AG04450 (cell line): ENCODE results near the gene STXBP6. TPM values are rescaled to one million over a fixed set of nuclear protein-coding genes. Genes with fewer than 3 reads are reported as not detected.
"Not testable (repeated sequence)": the region's sequence is repeated elsewhere in the genome, so short reads cannot be mapped to it uniquely, and the experiment has no call there.

Source experiments
- CTCF ChIA-PET: fragments of 300-600, 350-600 bp; formaldehyde crosslinking; extraction: SDS; loops from one replicate; lab custom pipeline; 2022; ENCODE audit warnings: antibody characterized with exemption, inconsistent platforms; lab: Charles Lee
- POLR2A ChIA-PET: fragments of 350-600 bp; formaldehyde crosslinking; extraction: SDS; loops from one replicate; lab custom pipeline; 2021; ENCODE audit warnings: antibody characterized with exemption, inconsistent platforms; lab: Yijun Ruan, JAX
- DNase-seq: peaks from one replicate; pipeline ENCODE4 v3.0.0-alpha.2; 2011; ENCODE audit warnings: low read depth, low spot score
- H3K27ac ChIP-seq: one replicate; pipeline ENCODE4 v1.5.1; 2012; ENCODE audit warnings: low read depth, low read length, control low read depth
- H3K27me3 ChIP-seq: one replicate; pipeline ENCODE4 v1.6.0; 2012; ENCODE audit warnings: low read length; ENCODE audit not compliant: control insufficient read depth, insufficient read depth
- H3K4me3 ChIP-seq: 2 replicates; pipeline ENCODE4 v1.5.1; 2011; ENCODE audit warnings: mild to moderate bottlenecking, low read depth, low read length, control low read depth
- H3K9me3 ChIP-seq: 2 replicates; pipeline ENCODE4 v1.5.1; 2012; ENCODE audit warnings: low read length; ENCODE audit not compliant: control insufficient read depth, insufficient read depth
- polyA plus RNA-seq: library from polyadenylated mRNA; depleted of rRNA; stranded (reverse); fragments of >200 nt; gene quantifications from 2 replicates; pipeline ENCODE4 v1.2.3, GENCODE V29; 2011
- TF ChIP-seq, protein P1 (sequence below): IDR thresholded peaks from 2 replicates; pipeline ENCODE4 v1.5.1; 2011; ENCODE audit warnings: low read depth, low read length, control low read depth, inconsistent platforms

The STXBP6 gene
- polyA plus RNA-seq, 1 experiment: 0.16 TPM

DNA sequence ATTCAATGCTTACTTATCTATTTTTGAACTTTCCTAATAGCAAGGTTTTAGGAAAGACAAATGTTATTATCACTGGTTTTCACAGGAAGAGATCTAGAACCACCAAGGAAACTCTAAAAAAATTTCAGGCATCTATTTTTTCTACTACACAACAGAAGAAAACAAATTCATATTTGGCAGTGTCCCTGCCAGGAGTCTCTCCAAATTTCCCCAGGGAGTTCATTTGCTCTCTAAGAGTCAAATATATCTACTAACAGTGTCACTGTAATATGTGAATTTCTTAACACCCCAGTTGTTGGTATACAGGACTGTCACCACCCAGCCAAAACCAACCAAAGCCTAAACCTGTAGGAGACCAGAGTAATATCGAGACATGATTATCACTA, 83.4 kb downstream of the STXBP6 start:
- CTCF ChIA-PET: no interaction called here
- DNase-seq: no peak
- TF ChIP-seq, protein P1, sequence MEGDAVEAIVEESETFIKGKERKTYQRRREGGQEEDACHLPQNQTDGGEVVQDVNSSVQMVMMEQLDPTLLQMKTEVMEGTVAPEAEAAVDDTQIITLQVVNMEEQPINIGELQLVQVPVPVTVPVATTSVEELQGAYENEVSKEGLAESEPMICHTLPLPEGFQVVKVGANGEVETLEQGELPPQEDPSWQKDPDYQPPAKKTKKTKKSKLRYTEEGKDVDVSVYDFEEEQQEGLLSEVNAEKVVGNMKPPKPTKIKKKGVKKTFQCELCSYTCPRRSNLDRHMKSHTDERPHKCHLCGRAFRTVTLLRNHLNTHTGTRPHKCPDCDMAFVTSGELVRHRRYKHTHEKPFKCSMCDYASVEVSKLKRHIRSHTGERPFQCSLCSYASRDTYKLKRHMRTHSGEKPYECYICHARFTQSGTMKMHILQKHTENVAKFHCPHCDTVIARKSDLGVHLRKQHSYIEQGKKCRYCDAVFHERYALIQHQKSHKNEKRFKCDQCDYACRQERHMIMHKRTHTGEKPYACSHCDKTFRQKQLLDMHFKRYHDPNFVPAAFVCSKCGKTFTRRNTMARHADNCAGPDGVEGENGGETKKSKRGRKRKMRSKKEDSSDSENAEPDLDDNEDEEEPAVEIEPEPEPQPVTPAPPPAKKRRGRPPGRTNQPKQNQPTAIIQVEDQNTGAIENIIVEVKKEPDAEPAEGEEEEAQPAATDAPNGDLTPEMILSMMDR: no peak
- POLR2A ChIA-PET: no interaction called here
- H3K4me3 ChIP-seq: no peak overlapping the region
- no peaks in the 10 kb centered on the region for H3K9me3 ChIP-seq
- H3K27me3 ChIP-seq: no peaks in the 10 kb centered on the region
- no peak overlapping the region for H3K27ac ChIP-seq

- Histone ChIP-seq H3K9me3 (no peaks in the 10 kb centered on the region), H3K4me3 (no peak overlapping the region), H3K27ac (no peak overlapping the region), H3K27me3 (no peaks in the 10 kb centered on the region)
- ChIA-PET POLR2A (interaction anchor here (0.7 kb wide), 2 partner anchors 63 to 87 kb away, joined by 3 read pairs; no protein-coding TSS in a partner anchor), CTCF (no interaction called here)
- no peak for DNase-seq
- TF ChIP-seq, protein P1: no peak
These were observed 83.9 kb downstream of the STXBP6 start for GRCh38 chr14:24965934-24966578.

GRCh38 chr14:24965578-24965933, 84.4 kb downstream of the STXBP6 start:
- DNase-seq: no peak
- Histone ChIP-seq H3K9me3 (no peaks in the 10 kb centered on the region), H3K27me3 (no peaks in the 10 kb centered on the region), H3K27ac (no peak overlapping the region), H3K4me3 (no peak overlapping the region)
- ChIA-PET CTCF (no interaction called here), POLR2A (interaction anchor here (0.7 kb wide), 2 partner anchors 63 to 88 kb away, joined by 3 read pairs; no protein-coding TSS in a partner anchor)
- TF ChIP-seq, protein P1: no peak

DNA sequence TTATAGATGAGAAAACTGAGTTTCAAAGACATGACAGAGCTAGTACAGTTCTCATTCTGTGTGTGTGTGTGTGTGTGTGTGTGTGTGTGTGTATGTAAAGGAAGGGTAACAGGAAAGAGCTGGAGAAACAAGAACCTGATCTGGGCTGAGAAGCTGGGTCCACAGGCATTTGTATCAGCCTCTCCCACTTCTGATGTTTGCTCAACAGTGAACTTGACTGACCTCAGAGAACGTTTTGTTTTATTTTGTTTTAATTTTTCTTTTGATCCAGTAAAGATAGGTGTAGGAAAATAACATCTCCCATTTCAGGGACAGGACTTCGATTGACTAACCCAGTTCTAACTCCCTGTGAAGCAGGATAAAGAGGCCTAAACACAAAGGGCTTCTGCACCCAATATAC, 85.4 kb downstream of the STXBP6 start:
- no peak overlapping the region for H3K27ac ChIP-seq
- CTCF ChIA-PET: interaction anchor here (0.6 kb wide), 1 partner anchor 15 kb away, joined by 3 read pairs; no protein-coding TSS in a partner anchor
- no peak for DNase-seq
- POLR2A ChIA-PET: no interaction called here
- TF ChIP-seq, protein P1: no peak
- no peaks in the 10 kb centered on the region for H3K9me3 ChIP-seq
- H3K4me3 ChIP-seq: no peak overlapping the region
- no peaks in the 10 kb centered on the region for H3K27me3 ChIP-seq

DNA sequence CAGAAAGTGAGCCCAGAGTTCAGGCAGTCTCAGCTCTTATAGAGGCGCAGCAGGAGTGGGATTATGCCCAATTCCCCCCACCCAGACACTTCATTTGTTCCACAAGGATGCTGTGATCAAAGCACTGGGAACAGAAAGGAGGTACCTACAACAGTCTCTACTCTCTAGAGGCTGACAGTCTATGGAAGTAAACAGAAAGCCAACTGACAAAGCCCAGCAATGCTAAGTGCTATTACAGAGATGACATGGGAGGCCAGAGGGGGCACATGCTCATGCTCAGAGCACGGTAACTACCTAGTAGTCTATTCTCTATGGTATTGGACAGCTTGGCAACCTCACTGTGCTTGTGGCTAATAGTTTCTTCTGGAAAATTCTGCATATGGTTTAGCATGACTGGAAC, 85.9 kb downstream of the STXBP6 start:
- Histone ChIP-seq H3K27me3 (no peaks in the 10 kb centered on the region), H3K9me3 (no peaks in the 10 kb centered on the region), H3K27ac (no peak overlapping the region), H3K4me3 (no peak overlapping the region)
- POLR2A ChIA-PET: no interaction called here
- DNase-seq: no peak
- TF ChIP-seq, protein P1: no peak
- CTCF ChIA-PET: no interaction called here

DNA sequence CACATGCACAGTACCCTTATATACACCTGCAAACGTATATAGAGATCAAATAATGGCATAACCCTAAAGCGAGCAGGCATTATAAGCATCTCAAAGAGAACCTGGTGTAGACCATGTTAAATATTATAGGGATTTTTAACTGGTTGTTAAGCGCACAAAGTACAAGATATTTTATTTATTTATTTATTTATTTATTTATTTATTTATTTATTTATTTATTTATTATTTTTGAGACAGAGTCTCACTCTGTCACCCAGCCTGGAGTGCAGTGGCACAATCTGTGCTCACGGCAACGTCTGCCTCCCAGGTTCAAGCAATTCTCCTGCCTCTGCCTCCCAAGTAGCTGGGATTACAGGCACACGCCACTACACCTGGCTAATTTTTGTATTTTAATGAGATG, 87.8 kb downstream of the STXBP6 start:
- POLR2A ChIA-PET, H3K9me3 ChIP-seq, DNase-seq, H3K27me3 ChIP-seq, CTCF ChIA-PET, H3K27ac ChIP-seq, H3K4me3 ChIP-seq: not testable (repeated sequence)
